ENCODE data around the gene ADISSP. TPM values are rescaled to one million over a fixed set of nuclear protein-coding genes. Genes with fewer than 3 reads are reported as not detected.

Gene ADISSP
- total and polyA plus RNA-seq, 2 of the 8 experiments (the other 6 are each of a cell fraction or from before 2014, with no cell fraction given) = 111 to 141 TPM

DNA sequence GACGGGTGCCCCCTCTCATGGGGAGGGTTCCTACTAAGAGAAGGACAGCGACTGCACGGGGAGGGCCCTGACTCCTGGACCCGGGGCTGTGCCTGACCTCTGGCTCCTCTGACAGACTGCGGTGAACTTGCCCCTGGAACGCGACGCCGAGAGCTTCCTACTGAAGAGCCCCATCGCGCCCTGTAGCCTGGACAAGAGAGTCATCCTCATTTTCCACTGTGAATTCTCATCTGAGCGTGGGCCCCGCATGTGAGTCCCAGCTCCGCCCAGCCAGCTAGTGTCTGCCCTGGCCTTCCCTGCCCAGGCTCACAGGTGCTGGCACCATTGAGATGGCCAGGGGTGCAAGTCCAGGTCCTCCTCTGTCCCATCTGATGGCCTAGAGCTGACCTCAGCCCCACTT is 35.7 kb upstream of the ADISSP start (continued):
- no peak for TF ChIP-seq RBBP5 (IDR thresholded peaks at IDR 0.05; ENCODE audit: borderline replicate concordance, low read depth, low read length)
- TF ChIP-seq TCF12 (IDR thresholded peaks at IDR 0.05; ENCODE audit: low read depth, low read length) = no peak
- TF ChIP-seq CBX8 (IDR thresholded peaks at IDR 0.05; ENCODE audit: borderline replicate concordance, low read depth, low read length) = no peak
- TF ChIP-seq SIRT6 (IDR thresholded peaks at IDR 0.05; ENCODE audit: low read length) = no peak
- TF ChIP-seq HDAC6 (IDR thresholded peaks at IDR 0.05; ENCODE audit: low read depth, low read length) = no peak
- no peak for TF ChIP-seq SAP30 (IDR thresholded peaks at IDR 0.05; ENCODE audit: insufficient read depth, insufficient replicate concordance, low read length)
- TF ChIP-seq GABPA (IDR thresholded peaks at IDR 0.05; ENCODE audit: borderline replicate concordance, insufficient read depth, low read length) = no peak
